WTC11 (cell line): ENCODE data around the gene CACNA2D1. TPM values are rescaled to one million over a fixed set of nuclear protein-coding genes. Genes with fewer than 3 reads are reported as not detected.

Source experiments
- ATAC-seq: fragments of 200-7000 bp; cut with Tn5 transposase; 2 replicates; pipeline ENCODE4 v1.10.0; 2021; ENCODE audit warnings: mild to moderate bottlenecking, moderate library complexity
- CTCF ChIA-PET: fragments of 300-600 bp; sonication (Branson Sonifier 250); formaldehyde crosslinking; loops from one replicate; lab custom pipeline; 2021; ENCODE audit warnings: antibody characterized with exemption; lab: Charles Lee
- POLR2A ChIA-PET: fragments of 350-600 bp; sonication (Branson Sonifier 250); formaldehyde crosslinking; loops from one replicate; lab custom pipeline; 2021; ENCODE audit warnings: antibody characterized with exemption; lab: Charles Lee
- DNase-seq: peaks from one replicate; pipeline ENCODE4 v3.0.0; 2021; ENCODE audit warnings: low spot score
- H3K27ac Mint-ChIP-seq: 2 replicates; pipeline ENCODE4 v1.8.0; 2021; ENCODE audit warnings: mixed read lengths
- H3K27me3 Mint-ChIP-seq: 2 replicates; pipeline ENCODE4 v1.8.0; 2021; ENCODE audit warnings: low read depth, mild to moderate bottlenecking, moderate library complexity, mixed read lengths
- H3K36me3 Mint-ChIP-seq: 2 replicates; pipeline ENCODE4 v1.8.0; 2021; ENCODE audit warnings: mixed read lengths
- H3K4me1 Mint-ChIP-seq: 2 replicates; pipeline ENCODE4 v1.8.0; 2022; ENCODE audit warnings: mixed read lengths
- H3K4me3 Mint-ChIP-seq: 2 replicates; pipeline ENCODE4 v1.8.0; 2021; ENCODE audit warnings: mild to moderate bottlenecking, moderate library complexity, mixed read lengths
- H3K9me3 Mint-ChIP-seq: 2 replicates; pipeline ENCODE4 v1.8.0; 2021; ENCODE audit warnings: mixed read lengths
- AFF4 ChIP-seq: sonication (generic); formaldehyde crosslinking; IDR thresholded peaks from 2 replicates; pipeline ENCODE4 v1.8.1; 2023; ENCODE audit warnings: mild to moderate bottlenecking, missing genetic modification reagents, borderline replicate concordance
- ATF1 ChIP-seq: sonication (generic); formaldehyde crosslinking; IDR thresholded peaks from 2 replicates; pipeline ENCODE4 v1.8.1; 2023; ENCODE audit warnings: mild to moderate bottlenecking, moderate library complexity, missing genetic modification reagents
- ATF2 ChIP-seq: sonication (generic); formaldehyde crosslinking; IDR thresholded peaks from 2 replicates; pipeline ENCODE4 v1.8.1; 2022; ENCODE audit warnings: low read depth, missing genetic modification reagents, borderline replicate concordance
- EMX1 ChIP-seq: fragments of 250-450 bp; sonication (Bioruptor Pico); IDR thresholded peaks from 2 replicates; pipeline ENCODE4 v1.8.0; 2021; ENCODE audit warnings: mild to moderate bottlenecking
- ERG ChIP-seq: fragments of 250-450 bp; sonication (Bioruptor Pico); IDR thresholded peaks from 2 replicates; pipeline ENCODE4 v1.8.0; 2021; ENCODE audit warnings: mild to moderate bottlenecking
- ESRRA ChIP-seq: sonication (generic); formaldehyde crosslinking; IDR thresholded peaks from 2 replicates; pipeline ENCODE4 v1.8.1; 2022; ENCODE audit warnings: mild to moderate bottlenecking, missing genetic modification reagents, borderline replicate concordance
- FOXJ3 ChIP-seq: sonication (generic); formaldehyde crosslinking; IDR thresholded peaks from 2 replicates; pipeline ENCODE4 v1.9.0; 2021; ENCODE audit warnings: missing genetic modification reagents, mild to moderate bottlenecking, borderline replicate concordance
- FOXK1 ChIP-seq: sonication (generic); formaldehyde crosslinking; IDR thresholded peaks from 2 replicates; pipeline ENCODE4 v1.8.0; 2022; ENCODE audit warnings: mild to moderate bottlenecking, moderate library complexity, missing genetic modification reagents
- FOXP4 ChIP-seq: sonication (generic); formaldehyde crosslinking; IDR thresholded peaks from 2 replicates; pipeline ENCODE4 v1.8.0; 2022; ENCODE audit warnings: mild to moderate bottlenecking, missing genetic modification reagents
- MAX ChIP-seq: sonication (generic); formaldehyde crosslinking; IDR thresholded peaks from 2 replicates; pipeline ENCODE4 v1.8.0; 2022; ENCODE audit warnings: mild to moderate bottlenecking, missing genetic modification reagents
- MLX ChIP-seq: sonication (generic); formaldehyde crosslinking; IDR thresholded peaks from 2 replicates; pipeline ENCODE4 v1.8.1; 2023; ENCODE audit warnings: mild to moderate bottlenecking, missing genetic modification reagents, moderate library complexity
- NR3C1 ChIP-seq: sonication (generic); formaldehyde crosslinking; conservative IDR thresholded peaks from 2 replicates; pipeline ENCODE4 v1.8.1; 2023; ENCODE audit warnings: low read depth, mild to moderate bottlenecking, missing genetic modification reagents
- SP1 ChIP-seq: sonication (generic); formaldehyde crosslinking; conservative IDR thresholded peaks from 2 replicates; pipeline ENCODE4 v1.8.1; 2022; ENCODE audit warnings: missing genetic modification reagents
- TCF7 ChIP-seq: sonication (generic); formaldehyde crosslinking; IDR thresholded peaks from 2 replicates; pipeline ENCODE4 v1.8.0; 2022; ENCODE audit warnings: mild to moderate bottlenecking, low read depth, missing genetic modification reagents, moderate library complexity
- USF1 ChIP-seq: sonication (generic); formaldehyde crosslinking; IDR thresholded peaks from 2 replicates; pipeline ENCODE4 v1.8.0; 2022; ENCODE audit warnings: mild to moderate bottlenecking, missing genetic modification reagents
- USF2 ChIP-seq: sonication (generic); formaldehyde crosslinking; IDR thresholded peaks from 2 replicates; pipeline ENCODE4 v1.8.1; 2023; ENCODE audit warnings: mild to moderate bottlenecking, missing genetic modification reagents, moderate library complexity
- total RNA-seq: library from RNA; stranded (reverse); gene quantifications from 3 replicates; pipeline ENCODE4 v1.2.3, GENCODE V29; 2021

CACNA2D1 gene
- total RNA-seq, 1 experiment from 2014 or later: 33.3 TPM

- TF ChIP-seq FOXP4 (CRISPR knock-in tag): no peak
- TF ChIP-seq SP1 (CRISPR knock-in tag): no peak
- TF ChIP-seq ERG (CRISPR knock-in tag): no peak
Measured at GRCh38 chr7:82172881-82173280, 270.7 kb downstream of the CACNA2D1 start (continued).

- no peak overlapping the region for H3K27ac Mint-ChIP-seq
- ATAC-seq: no peak
- no peaks in the 10 kb centered on the region for H3K36me3 Mint-ChIP-seq
- H3K4me3 Mint-ChIP-seq: no peak overlapping the region
- TF ChIP-seq EMX1 (CRISPR knock-in tag): no peak
- TF ChIP-seq AFF4: no peak
- no peak for TF ChIP-seq NR3C1
- TF ChIP-seq FOXK1: no peak
- TF ChIP-seq MAX (CRISPR knock-in tag): no peak
- no peak for TF ChIP-seq FOXJ3 (CRISPR knock-in tag)
- TF ChIP-seq USF2 (CRISPR knock-in tag): no peak
- TF ChIP-seq ATF2 (CRISPR knock-in tag): no peak
- TF ChIP-seq ESRRA (CRISPR knock-in tag): no peak
- TF ChIP-seq TCF7: no peak
- no peak for TF ChIP-seq ATF1
- TF ChIP-seq MLX: no peak
- no peak for TF ChIP-seq FOXP4 (CRISPR knock-in tag)
- TF ChIP-seq USF1: no peak
- TF ChIP-seq, all 79 proteins: peak for 0
- no peak for DNase-seq
- no peaks in the 10 kb centered on the region for H3K9me3 Mint-ChIP-seq
- H3K27me3 Mint-ChIP-seq: no peaks in the 10 kb centered on the region
- ChIA-PET POLR2A (no interaction called here), CTCF (interaction anchor here (1.9 kb wide), 1 partner anchor 62 kb away, joined by 9 read pairs; no protein-coding TSS in a partner anchor)
- peaks cover 35% of the 10 kb centered on the region for H3K4me1 Mint-ChIP-seq
Measured at GRCh38 chr7:82172017-82172416, 271.6 kb downstream of the CACNA2D1 start.
